ENCODE results near the gene LMAN1.

Gene LMAN1

GRCh38 chr18:59372975-59373374 lies 13.9 kb upstream of the LMAN1 start:
- DNase-seq (ENCODE audit: low read depth in 2 of 2), result no peak

- no peak for DNase-seq (ENCODE audit: low read depth in 2 of 2)
Observed at GRCh38 chr18:59360381-59360780, 1.3 kb upstream of the LMAN1 start.

GRCh38 chr18:59359576-59359952 lies 499 bp upstream of the LMAN1 start:
- no peak for DNase-seq (ENCODE audit: low read depth in 2 of 2)

GRCh38 chr18:59358414-59358711 lies 702 bp downstream of the LMAN1 start:
- no peak for DNase-seq (ENCODE audit: low read depth in 2 of 2)

GRCh38 chr18:59357928-59358327 lies 1.1 kb downstream of the LMAN1 start:
- no peak for DNase-seq (ENCODE audit: low read depth in 2 of 2)

GRCh38 chr18:59354731-59355130 lies 4.3 kb downstream of the LMAN1 start:
- no peak for DNase-seq (ENCODE audit: low read depth in 2 of 2)

GRCh38 chr18:59353079-59353680 lies 5.9 kb downstream of the LMAN1 start:
- no peak for DNase-seq (ENCODE audit: low read depth in 2 of 2)

GRCh38 chr18:59352250-59352855 lies 6.7 kb downstream of the LMAN1 start:
- DNase-seq (ENCODE audit: low read depth in 2 of 2), result no peak

GRCh38 chr18:59345556-59345955 lies 13.5 kb downstream of the LMAN1 start:
- no peak for DNase-seq (ENCODE audit: low read depth in 2 of 2)

GRCh38 chr18:59344996-59345395 lies 14.1 kb downstream of the LMAN1 start:
- no peak for DNase-seq (ENCODE audit: low read depth in 2 of 2)

GRCh38 chr18:59343926-59344325 lies 15.1 kb downstream of the LMAN1 start:
- DNase-seq (ENCODE audit: low read depth in 2 of 2), result no peak

- DNase-seq (ENCODE audit: low read depth in 2 of 2), result no peak
Observed at GRCh38 chr18:59340817-59341216, 18.2 kb downstream of the LMAN1 start.

- DNase-seq (ENCODE audit: low read depth in 2 of 2), result no peak
Observed at GRCh38 chr18:59340312-59340711, 18.8 kb downstream of the LMAN1 start.

GRCh38 chr18:59332986-59333385 lies 26.1 kb downstream of the LMAN1 start:
- no peak for DNase-seq (ENCODE audit: low read depth in 2 of 2)

- no peak for DNase-seq (ENCODE audit: low read depth in 2 of 2)
Observed at GRCh38 chr18:59328683-59329082, 30.4 kb downstream of the LMAN1 start.

- no peak for DNase-seq (ENCODE audit: low read depth in 2 of 2)
Observed at GRCh38 chr18:59325965-59326364, 33.1 kb downstream of the LMAN1 start.

- no peak for DNase-seq (ENCODE audit: low read depth in 2 of 2)
Observed at GRCh38 chr18:59324623-59324971, 34.5 kb downstream of the LMAN1 start.

- DNase-seq (ENCODE audit: low read depth in 2 of 2), result no peak
Observed at GRCh38 chr18:59323931-59324622, 35.0 kb downstream of the LMAN1 start.

- DNase-seq (ENCODE audit: low read depth in 2 of 2), result no peak
Observed at GRCh38 chr18:59318460-59319050, 40.5 kb downstream of the LMAN1 start, which contains the start of gene CPLX4. CPLX4 (minus strand) TSS chr18:59318649; CDS start chr18:59318462, 187 bp downstream.

GRCh38 chr18:59311631-59312030 lies 47.4 kb downstream of the LMAN1 start:
- DNase-seq (ENCODE audit: low read depth in 2 of 2), result no peak

- DNase-seq (ENCODE audit: low read depth in 2 of 2), result no peak
Observed at GRCh38 chr18:59308938-59309260, 50.2 kb downstream of the LMAN1 start.

- DNase-seq (ENCODE audit: low read depth in 2 of 2), result peak; percentile 10 to 18
Observed at GRCh38 chr18:59308248-59308937, 50.7 kb downstream of the LMAN1 start.

GRCh38 chr18:59306640-59307039 lies 52.4 kb downstream of the LMAN1 start:
- DNase-seq (ENCODE audit: low read depth in 2 of 2), result no peak
